SK-N-SH (cell line): ENCODE data around the gene CX3CR1. TPM values are rescaled to one million over a fixed set of nuclear protein-coding genes. Genes with fewer than 3 reads are reported as not detected.

ENCODE experiments used
- CTCF ChIA-PET: fragments of 300-600, 350-600 bp; formaldehyde crosslinking; extraction: SDS; loops from one replicate; lab custom pipeline; 2021; lab: Yijun Ruan, JAX
- POLR2A ChIA-PET: fragments of 350-600 bp; sonication (Branson Sonifier 250); formaldehyde crosslinking; extraction: SDS; loops from one replicate; lab custom pipeline; 2020; ENCODE audit warnings: antibody characterized with exemption, inconsistent platforms; lab: Yijun Ruan, JAX
- DNase-seq: peaks from one replicate; pipeline ENCODE4 v3.0.0; 2012
- H2AFZ ChIP-seq: fragments of 200-600 bp; sonication (generic); 2 replicates; pipeline ENCODE4 v1.8.1; 2016; ENCODE audit warnings: antibody characterized with exemption, mild to moderate bottlenecking, low read depth
- H3F3A ChIP-seq: fragments of 200-600 bp; sonication (generic); replicated peaks from 2 replicates; pipeline ENCODE3; 2016; ENCODE audit warnings: antibody characterized with exemption, mild to moderate bottlenecking; ENCODE audit not compliant: insufficient read depth
- H3K27ac ChIP-seq, 2 experiments: fragments of 200-500 bp in 1 of 2; fragments of 200-600 bp in 1 of 2; sonication (Bioruptor generic) in 1 of 2; sonication (generic), shearing (Covaris generic) in 1 of 2; 2 replicates each; pipeline versions ENCODE4 v1.5.1 to v1.6.1; 2014 to 2016; ENCODE audit warnings: low read depth in 2 of 2, inconsistent platforms in 1 of 2, low read length in 1 of 2, mild to moderate bottlenecking in 1 of 2, mixed read lengths in 1 of 2
- H3K27me3 ChIP-seq: fragments of 200-600 bp; sonication (generic), shearing (Covaris generic); 2 replicates; pipeline ENCODE4 v1.6.1; 2016; ENCODE audit warnings: mixed run types; ENCODE audit not compliant: insufficient read depth
- H3K36me3 ChIP-seq, 2 experiments: fragments of 200-500 bp in 1 of 2; fragments of 200-600 bp in 1 of 2; sonication (Bioruptor generic) in 1 of 2; sonication (generic) in 1 of 2; replicated peaks in 1 of 2; 2 replicates each; pipeline versions ENCODE3 to v1.5.1; 2014 to 2016; ENCODE audit warnings: low read length in 1 of 2, mild to moderate bottlenecking in 1 of 2; ENCODE audit not compliant: insufficient read depth in 2 of 2, control insufficient read depth in 1 of 2
- H3K4me1 ChIP-seq, 2 experiments: fragments of 200-500 bp in 1 of 2; fragments of 200-600 bp in 1 of 2; sonication (Bioruptor generic) in 1 of 2; sonication (generic), shearing (Covaris generic) in 1 of 2; 2 replicates each; pipeline versions ENCODE4 v1.5.1 to v1.6.1; 2014 to 2016; ENCODE audit warnings: low read depth in 1 of 2, low read length in 1 of 2, mixed run types in 1 of 2; ENCODE audit not compliant: insufficient read depth in 2 of 2, control insufficient read depth in 1 of 2
- H3K4me2 ChIP-seq: fragments of 200-600 bp; sonication (generic), shearing (Covaris generic); 2 replicates; pipeline ENCODE4 v1.6.1; 2017; ENCODE audit warnings: mixed run types
- H3K4me3 ChIP-seq, 2 experiments: fragments of 200-500 bp in 1 of 2; fragments of 200-600 bp in 1 of 2; sonication (Bioruptor generic) in 1 of 2; sonication (generic), shearing (Covaris generic) in 1 of 2; 2 replicates each; pipeline versions ENCODE4 v1.5.1 to v1.8.1; 2014 to 2016; ENCODE audit warnings: low read depth in 2 of 2, inconsistent platforms in 1 of 2, low read length in 1 of 2, mild to moderate bottlenecking in 1 of 2, mixed read lengths in 1 of 2, moderate library complexity in 1 of 2
- H3K79me2 ChIP-seq: fragments of 200-600 bp; sonication (generic); 2 replicates; pipeline ENCODE4 v1.8.1; 2017; ENCODE audit warnings: mild to moderate bottlenecking; ENCODE audit not compliant: insufficient read depth
- H3K9ac ChIP-seq: fragments of 200-600 bp; sonication (generic); 2 replicates; pipeline ENCODE4 v1.6.1; 2017; ENCODE audit warnings: mixed run types
- H3K9me2 ChIP-seq: fragments of 200-600 bp; sonication (generic); 2 replicates; pipeline ENCODE4 v1.6.1; 2017; ENCODE audit warnings: mixed run types
- H3K9me3 ChIP-seq: fragments of 200-600 bp; sonication (generic); 2 replicates; pipeline ENCODE4 v1.6.1; 2017; ENCODE audit warnings: mixed run types, mild to moderate bottlenecking, moderate library complexity
- H4K20me1 ChIP-seq: fragments of 200-600 bp; sonication (generic); 2 replicates; pipeline ENCODE4 v1.6.1; 2017; ENCODE audit warnings: mild to moderate bottlenecking, mixed run types; ENCODE audit not compliant: insufficient read depth
- ELF1 ChIP-seq: IDR thresholded peaks from 2 replicates; pipeline ENCODE4 v1.4.0; 2012
- FOXJ3 ChIP-seq: sonication (generic); formaldehyde crosslinking; IDR thresholded peaks from 2 replicates; pipeline ENCODE4 v1.5.1; 2020; ENCODE audit warnings: mild to moderate bottlenecking, missing genetic modification reagents
- MXI1 ChIP-seq: IDR thresholded peaks from 2 replicates; pipeline ENCODE4 v1.6.1; 2012; ENCODE audit warnings: mild to moderate bottlenecking, low read depth, low read length, improper control_type of control experiment
- POLR2AphosphoS5 ChIP-seq: IDR thresholded peaks from 2 replicates; pipeline ENCODE4 v1.6.1; 2012; ENCODE audit warnings: low read depth, low read length
- RCOR1 ChIP-seq: fragments of 150-350 bp; IDR thresholded peaks from 2 replicates; pipeline ENCODE4 v1.6.1; 2017; ENCODE audit warnings: antibody characterized with exemption, low read length
- RXRA ChIP-seq: IDR thresholded peaks from 2 replicates; pipeline ENCODE4 v1.4.0; 2012; ENCODE audit warnings: low read depth, mild to moderate bottlenecking, borderline replicate concordance
- TEAD4 ChIP-seq: IDR thresholded peaks from 2 replicates; pipeline ENCODE4 v1.4.0; 2012; ENCODE audit warnings: mild to moderate bottlenecking, borderline replicate concordance; ENCODE audit not compliant: insufficient read depth
- ZBTB33 ChIP-seq: IDR thresholded peaks from 2 replicates; pipeline ENCODE4 v1.4.0; 2012; ENCODE audit warnings: low read depth, borderline replicate concordance
- WGBS: methylation state at CpG from one replicate; pipeline ENCODE4 v1.1.6; 2017; ENCODE audit warnings: low lambda C conversion rate; 5-methylcytosine and 5-hydroxymethylcytosine counted together
- polyA plus RNA-seq, 3 experiments: library from polyadenylated mRNA; depleted of rRNA; stranded (reverse); fragments of >200 nt; gene quantifications; 2 replicates each; pipeline ENCODE4 v1.2.3, GENCODE V29; 2012
- TF ChIP-seq, protein P1 (sequence below): IDR thresholded peaks from 2 replicates; pipeline ENCODE4; 2012
- TF ChIP-seq, protein P2 (sequence below): fragments of 150-350 bp; IDR thresholded peaks from 2 replicates; pipeline ENCODE4 v1.6.1; 2017; ENCODE audit warnings: antibody characterized with exemption, low read length, low read depth, borderline replicate concordance

The CX3CR1 gene
- polyA plus RNA-seq, 1 of the 3 experiments (the other 2 are of a cell fraction): not detected

GRCh38 chr3:39262846-39263245 is 17.0 kb downstream of the CX3CR1 start:
- no peak overlapping the region for H3K4me2 ChIP-seq
- TF ChIP-seq ELF1 (no peak), TEAD4 (no peak), ZBTB33 (no peak), RCOR1 (no peak), POLR2AphosphoS5 (no peak), MXI1 (no peak)
- TF ChIP-seq, protein P1, sequence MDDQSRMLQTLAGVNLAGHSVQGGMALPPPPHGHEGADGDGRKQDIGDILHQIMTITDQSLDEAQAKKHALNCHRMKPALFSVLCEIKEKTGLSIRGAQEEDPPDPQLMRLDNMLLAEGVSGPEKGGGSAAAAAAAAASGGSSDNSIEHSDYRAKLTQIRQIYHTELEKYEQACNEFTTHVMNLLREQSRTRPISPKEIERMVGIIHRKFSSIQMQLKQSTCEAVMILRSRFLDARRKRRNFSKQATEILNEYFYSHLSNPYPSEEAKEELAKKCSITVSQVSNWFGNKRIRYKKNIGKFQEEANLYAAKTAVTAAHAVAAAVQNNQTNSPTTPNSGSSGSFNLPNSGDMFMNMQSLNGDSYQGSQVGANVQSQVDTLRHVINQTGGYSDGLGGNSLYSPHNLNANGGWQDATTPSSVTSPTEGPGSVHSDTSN: no peak
- TF ChIP-seq, protein P2, sequence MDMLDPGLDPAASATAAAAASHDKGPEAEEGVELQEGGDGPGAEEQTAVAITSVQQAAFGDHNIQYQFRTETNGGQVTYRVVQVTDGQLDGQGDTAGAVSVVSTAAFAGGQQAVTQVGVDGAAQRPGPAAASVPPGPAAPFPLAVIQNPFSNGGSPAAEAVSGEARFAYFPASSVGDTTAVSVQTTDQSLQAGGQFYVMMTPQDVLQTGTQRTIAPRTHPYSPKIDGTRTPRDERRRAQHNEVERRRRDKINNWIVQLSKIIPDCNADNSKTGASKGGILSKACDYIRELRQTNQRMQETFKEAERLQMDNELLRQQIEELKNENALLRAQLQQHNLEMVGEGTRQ: no peak
- no peak overlapping the region for H3K9ac ChIP-seq
- ChIA-PET POLR2A (no interaction called here), CTCF (interaction anchor here (0.6 to 2.5 kb wide), 5 partner anchors 9 to 137 kb away, joined by 3 to 7 read pairs (median 5); no protein-coding TSS in a partner anchor)
- H3K4me3 ChIP-seq: no peak overlapping the region
- no peak overlapping the region for H3K27ac ChIP-seq
- H3K9me3 ChIP-seq: no peaks in the 10 kb centered on the region
- no peaks in the 10 kb centered on the region for H3F3A ChIP-seq
- H3K9me2 ChIP-seq: no peaks in the 10 kb centered on the region
- peaks cover 0 to 2% of the 10 kb centered on the region in 2 experiments; a peak in 1 of 4 replicates for H3K4me1 ChIP-seq
- no peak for DNase-seq
- no peak overlapping the region for H2AFZ ChIP-seq
- H4K20me1 ChIP-seq: no peaks in the 10 kb centered on the region
- H3K27me3 ChIP-seq: peaks cover 23% of the 10 kb centered on the region; the same call in 1 of the 2 replicates
- H3K36me3 ChIP-seq: no peaks in the 10 kb centered on the region
- no peaks in the 10 kb centered on the region for H3K79me2 ChIP-seq
- WGBS: 75% methylated on average over 8 of the region's 8 CpGs

DNA sequence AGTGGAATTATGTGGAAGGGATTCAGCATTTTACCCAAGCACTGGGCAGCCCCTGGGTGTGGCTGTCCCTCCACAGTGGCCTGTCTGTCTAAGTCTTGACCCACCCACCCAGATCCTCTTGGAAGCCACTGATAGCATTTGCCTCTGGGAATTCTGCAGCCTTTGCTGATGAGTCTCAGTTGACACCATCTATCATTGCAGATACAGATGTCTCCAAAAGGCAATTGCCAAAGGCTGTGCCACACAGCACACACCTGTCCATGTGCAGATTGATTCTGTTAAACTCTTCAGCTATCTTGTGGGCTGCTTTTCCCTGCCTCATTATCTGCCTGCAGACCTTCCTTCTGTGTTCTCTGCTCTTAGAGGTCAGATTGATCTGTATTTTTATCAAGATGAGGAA is 18.1 kb downstream of the CX3CR1 start:
- TF ChIP-seq FOXJ3 (CRISPR knock-in tag) (no peak), RXRA (no peak)
- TF ChIP-seq, protein P1: no peak
- Histone ChIP-seq H3F3A (no peaks in the 10 kb centered on the region), H3K9me2 (no peaks in the 10 kb centered on the region), H3K4me1 (peaks cover 0 to 2% of the 10 kb centered on the region in 2 experiments; a peak in 1 of 4 replicates), H3K4me3 (no peak overlapping the region), H3K79me2 (no peaks in the 10 kb centered on the region), H2AFZ (no peak overlapping the region), H3K36me3 (no peaks in the 10 kb centered on the region), H3K27me3 (peaks cover 23% of the 10 kb centered on the region; the same call in 1 of the 2 replicates), H3K27ac (no peak overlapping the region), H4K20me1 (no peaks in the 10 kb centered on the region), H3K9me3 (no peaks in the 10 kb centered on the region), H3K4me2 (no peak overlapping the region), H3K9ac (no peak overlapping the region)
- ChIA-PET POLR2A (no interaction called here), CTCF (interaction anchor here (2.2 to 2.5 kb wide), 2 partner anchors 27 to 135 kb away, joined by 5 to 7 read pairs; no protein-coding TSS in a partner anchor)
- DNase-seq: no peak
